HUES48 (cell line): ENCODE data around the gene CREB5.

Experiments
- H3K27ac ChIP-seq: one replicate; pipeline ENCODE4 v1.7.0; 2013; ENCODE audit warnings: low read depth, low read length, inconsistent platforms
- H3K27me3 ChIP-seq: 2 replicates; pipeline ENCODE4 v1.6.1; 2013; ENCODE audit warnings: mild to moderate bottlenecking, low read length; ENCODE audit not compliant: control insufficient read depth, insufficient read depth
- H3K36me3 ChIP-seq: 2 replicates; pipeline ENCODE4 v1.6.1; 2013; ENCODE audit warnings: low read length; ENCODE audit not compliant: control insufficient read depth, insufficient read depth
- H3K4me1 ChIP-seq: 2 replicates; pipeline ENCODE4 v1.6.1; 2013; ENCODE audit warnings: mild to moderate bottlenecking, low read length; ENCODE audit not compliant: control insufficient read depth, insufficient read depth
- H3K4me3 ChIP-seq: 2 replicates; pipeline ENCODE4 v1.5.1; 2013; ENCODE audit warnings: mild to moderate bottlenecking, low read depth, low read length
- H3K9ac ChIP-seq: 2 replicates; pipeline ENCODE4 v1.6.1; 2013; ENCODE audit warnings: mild to moderate bottlenecking, low read depth, low read length, moderate library complexity
- H3K9me3 ChIP-seq: 2 replicates; pipeline ENCODE4 v1.6.1; 2013; ENCODE audit warnings: low read length; ENCODE audit not compliant: control insufficient read depth, insufficient read depth

The CREB5 gene

DNA sequence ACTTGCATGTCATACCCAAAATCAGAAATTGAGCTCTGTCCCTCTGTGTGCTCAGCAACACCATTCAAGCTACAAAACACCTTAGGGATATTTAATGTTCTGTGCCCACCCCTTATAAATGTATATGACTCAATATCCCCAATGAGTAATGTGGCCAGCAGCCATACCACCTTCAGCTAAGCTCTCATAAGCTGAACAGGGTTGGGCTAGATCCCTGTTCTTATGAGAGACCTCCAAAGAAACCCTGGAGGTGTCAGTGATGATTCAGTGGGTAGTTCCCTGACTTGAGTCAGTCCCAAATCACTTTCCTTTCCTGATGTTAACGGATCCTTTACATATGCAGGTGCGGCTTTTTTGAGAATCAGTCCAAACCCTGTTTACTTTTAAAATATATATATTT is 253.8 kb downstream of the CREB5 start:
- H3K9ac ChIP-seq, result no peak overlapping the region
- H3K36me3 ChIP-seq, result no peaks in the 10 kb centered on the region
- no peak overlapping the region for H3K27ac ChIP-seq
- H3K9me3 ChIP-seq, result no peaks in the 10 kb centered on the region
- no peak overlapping the region for H3K4me3 ChIP-seq
- no peaks in the 10 kb centered on the region for H3K27me3 ChIP-seq
- H3K4me1 ChIP-seq, result no peaks in the 10 kb centered on the region

DNA sequence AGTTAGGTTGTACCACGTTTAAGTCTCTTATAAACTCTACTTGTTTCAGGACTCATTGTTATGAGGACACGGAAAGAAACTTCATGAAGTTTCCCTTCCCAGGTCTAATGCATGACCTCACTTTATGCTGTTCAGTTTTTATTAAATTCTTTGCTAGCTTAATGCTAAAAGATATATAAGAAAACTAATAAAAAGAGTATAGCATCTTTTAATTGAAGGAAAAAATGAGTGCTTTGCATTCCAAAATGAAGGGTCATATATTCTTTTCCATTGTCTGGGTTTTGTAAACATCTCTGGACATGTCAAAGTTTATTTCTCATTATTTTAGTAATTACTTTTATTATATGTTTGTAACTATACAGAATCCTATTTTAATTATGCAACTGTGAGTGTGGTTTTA is 255.8 kb downstream of the CREB5 start:
- Histone ChIP-seq H3K4me3 (no peak overlapping the region), H3K4me1 (peaks cover 10% of the 10 kb centered on the region), H3K36me3 (no peaks in the 10 kb centered on the region), H3K27ac (no peak overlapping the region), H3K27me3 (no peaks in the 10 kb centered on the region), H3K9me3 (no peaks in the 10 kb centered on the region), H3K9ac (no peak overlapping the region)

DNA sequence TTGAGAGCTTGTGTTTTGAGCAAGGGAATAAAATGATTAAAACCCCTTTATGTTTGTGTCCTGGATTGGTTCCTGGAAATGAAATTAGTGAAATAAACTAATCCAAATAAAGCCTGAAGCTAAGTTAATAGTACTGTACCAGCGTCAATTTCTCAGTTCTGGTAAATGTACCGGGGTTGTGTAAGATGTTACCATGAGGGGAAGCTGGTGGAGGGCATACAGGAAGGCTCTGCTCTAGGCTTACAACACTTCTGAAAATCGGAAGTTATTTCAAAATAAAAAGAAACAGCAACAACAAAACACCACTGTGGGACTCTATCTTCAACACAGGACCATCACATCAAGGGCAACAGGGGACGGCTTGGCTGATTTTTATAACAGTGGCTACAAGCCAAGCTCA is 257.0 kb downstream of the CREB5 start:
- H3K27ac ChIP-seq, result no peak overlapping the region
- peaks cover 12% of the 10 kb centered on the region for H3K4me1 ChIP-seq
- H3K36me3 ChIP-seq, result no peaks in the 10 kb centered on the region
- no peak overlapping the region for H3K4me3 ChIP-seq
- no peak overlapping the region for H3K9ac ChIP-seq
- H3K9me3 ChIP-seq, result no peaks in the 10 kb centered on the region
- no peaks in the 10 kb centered on the region for H3K27me3 ChIP-seq

DNA sequence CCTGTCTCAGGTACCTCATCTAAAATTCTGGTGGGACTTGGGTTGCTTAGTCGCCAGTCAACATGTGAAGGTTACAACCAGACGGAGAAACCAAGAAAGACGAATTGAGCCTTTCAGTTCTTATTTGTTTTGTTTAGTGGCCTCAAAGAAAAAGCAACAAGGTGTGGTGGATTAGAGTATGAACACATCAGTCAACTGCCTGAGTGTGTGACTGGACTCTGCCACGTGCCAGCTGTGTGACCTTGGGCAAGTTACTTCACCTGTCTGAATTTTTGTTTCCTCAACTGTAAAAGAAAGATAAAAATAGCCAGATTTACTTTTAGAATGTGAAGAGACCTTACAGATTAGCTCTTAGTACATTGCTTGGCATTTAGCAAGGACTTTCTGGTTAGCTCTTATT is 259.2 kb downstream of the CREB5 start:
- H3K9me3 ChIP-seq, result no peaks in the 10 kb centered on the region
- H3K27me3 ChIP-seq, result no peaks in the 10 kb centered on the region

DNA sequence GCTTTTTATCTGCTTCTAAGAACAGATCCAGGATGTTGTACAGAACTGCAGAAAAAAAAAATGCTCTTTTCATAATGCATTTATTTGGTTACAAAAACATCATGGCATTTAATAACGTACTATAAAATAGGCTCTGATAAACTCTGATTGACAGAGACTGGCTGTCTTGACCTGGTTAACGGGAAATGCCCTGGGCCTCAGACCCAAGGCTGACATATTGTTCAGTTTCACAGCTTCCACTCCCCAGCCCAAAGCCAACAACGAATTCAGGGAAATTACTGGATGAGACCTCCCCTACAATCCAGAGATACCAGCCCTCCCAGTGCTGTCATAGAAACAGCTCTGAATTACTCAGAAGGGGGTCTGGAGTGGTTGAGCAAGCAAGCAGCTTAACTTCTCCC is 260.1 kb downstream of the CREB5 start:
- H3K4me1 ChIP-seq, result peaks cover 34% of the 10 kb centered on the region
- no peaks in the 10 kb centered on the region for H3K27me3 ChIP-seq
- no peak overlapping the region for H3K9ac ChIP-seq
- H3K4me3 ChIP-seq, result no peak overlapping the region
- no peaks in the 10 kb centered on the region for H3K36me3 ChIP-seq
- H3K27ac ChIP-seq, result peak overlapping the region; percentile 11
- no peaks in the 10 kb centered on the region for H3K9me3 ChIP-seq

More for the DNA sequence above, 259.2 kb downstream of the CREB5 start:
- no peak overlapping the region for H3K9ac ChIP-seq
- H3K4me1 ChIP-seq, result peaks cover 34% of the 10 kb centered on the region
- no peaks in the 10 kb centered on the region for H3K36me3 ChIP-seq
- H3K27ac ChIP-seq, result no peak overlapping the region
- no peak overlapping the region for H3K4me3 ChIP-seq

DNA sequence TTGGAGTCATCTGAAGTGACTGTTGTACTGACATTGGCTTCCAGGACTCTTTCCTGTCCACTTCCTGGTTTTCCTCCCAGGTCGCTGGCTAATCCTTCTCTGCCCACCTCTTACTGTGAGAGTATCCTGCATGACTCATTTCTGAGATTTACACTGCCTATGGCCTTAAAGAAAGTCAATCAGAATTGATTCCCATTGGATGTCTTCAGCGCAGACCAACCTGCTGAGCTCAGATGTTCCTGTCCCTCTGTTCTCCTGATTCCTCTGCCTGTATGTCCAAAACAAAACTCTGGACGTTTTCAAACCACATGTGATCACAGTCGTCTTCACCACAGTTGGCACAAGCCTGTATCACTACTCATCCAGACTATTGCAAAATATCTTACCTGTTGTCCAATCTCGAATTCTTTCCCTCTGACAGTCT is 262.1 kb downstream of the CREB5 start:
- no peaks in the 10 kb centered on the region for H3K27me3 ChIP-seq
- no peak overlapping the region for H3K4me3 ChIP-seq
- no peak overlapping the region for H3K27ac ChIP-seq

DNA sequence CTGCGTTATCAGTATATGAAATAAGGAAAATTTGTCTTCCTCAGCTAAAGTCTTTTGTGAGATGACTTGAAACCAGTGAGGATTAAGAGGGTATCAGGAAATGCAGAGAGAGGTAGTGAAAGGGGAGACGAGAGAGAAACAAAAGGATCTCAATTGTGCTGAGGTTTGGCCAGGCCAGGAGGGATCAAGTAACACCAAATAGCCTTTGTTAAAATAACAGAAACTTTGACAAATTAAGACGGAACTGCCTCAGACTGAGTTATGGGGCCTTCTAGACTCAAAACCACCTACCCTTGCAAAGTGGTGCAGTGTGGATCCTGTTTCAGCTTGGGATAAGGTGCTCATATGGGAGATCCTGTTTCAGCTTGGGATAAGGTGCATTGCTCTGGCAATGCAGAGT is 263.1 kb downstream of the CREB5 start:
- no peaks in the 10 kb centered on the region for H3K27me3 ChIP-seq
- no peak overlapping the region for H3K4me3 ChIP-seq
- peaks cover 34% of the 10 kb centered on the region for H3K4me1 ChIP-seq
- no peak overlapping the region for H3K27ac ChIP-seq
- no peaks in the 10 kb centered on the region for H3K36me3 ChIP-seq
- H3K9ac ChIP-seq, result no peak overlapping the region
- no peaks in the 10 kb centered on the region for H3K9me3 ChIP-seq

More for the DNA sequence above, 262.1 kb downstream of the CREB5 start:
- Histone ChIP-seq H3K36me3 (no peaks in the 10 kb centered on the region), H3K9ac (no peak overlapping the region), H3K4me1 (peaks cover 34% of the 10 kb centered on the region), H3K9me3 (no peaks in the 10 kb centered on the region)

DNA sequence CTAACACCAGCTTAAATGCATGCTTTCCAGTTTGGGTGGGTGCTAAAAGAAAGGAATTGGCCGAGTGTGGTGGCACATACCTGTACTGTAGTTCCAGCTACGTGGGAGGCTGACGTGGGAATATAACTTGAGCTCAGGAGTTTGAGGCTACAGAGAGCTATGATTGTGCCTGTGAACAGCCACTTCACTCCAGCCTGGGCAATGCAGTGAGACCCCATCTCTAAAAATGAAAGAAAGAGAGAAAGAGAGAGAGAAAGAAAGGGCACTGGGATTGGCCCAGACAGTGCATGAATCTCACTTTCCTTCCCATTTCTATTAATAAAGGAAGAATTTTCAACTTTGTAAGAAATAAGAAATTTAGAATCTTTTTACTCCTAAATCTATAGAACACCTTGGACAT is 265.4 kb downstream of the CREB5 start:
- H3K4me3 ChIP-seq, result no peak overlapping the region
- H3K9me3 ChIP-seq, result no peaks in the 10 kb centered on the region
- H3K27ac ChIP-seq, result no peak overlapping the region
- no peaks in the 10 kb centered on the region for H3K36me3 ChIP-seq
- peaks cover 27% of the 10 kb centered on the region for H3K4me1 ChIP-seq
- H3K27me3 ChIP-seq, result no peaks in the 10 kb centered on the region
- no peak overlapping the region for H3K9ac ChIP-seq

DNA sequence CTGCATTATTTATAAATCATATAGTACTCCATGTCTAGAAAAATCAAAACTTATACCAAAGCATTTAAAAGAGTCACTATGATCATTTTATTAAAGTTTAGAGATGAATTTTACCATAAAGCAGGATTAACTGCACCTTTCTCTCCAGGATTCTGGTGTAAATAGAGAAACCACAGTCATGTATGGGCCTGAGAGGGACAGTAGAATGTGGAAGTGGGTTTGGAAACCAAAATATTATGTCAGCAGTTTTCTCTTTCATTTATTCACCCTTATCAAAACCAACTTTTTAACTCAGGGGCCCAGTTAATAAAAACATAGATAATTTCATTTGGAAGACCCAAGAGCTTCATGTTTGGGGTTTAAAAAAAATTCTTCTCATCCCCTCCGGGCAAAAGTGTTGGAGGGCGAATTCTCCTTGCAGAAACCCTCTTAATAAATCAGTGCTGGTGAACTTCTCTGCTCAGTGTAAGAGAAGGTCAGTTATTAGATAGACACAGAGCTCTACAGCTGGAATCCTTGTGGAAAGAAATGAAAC is 266.2 kb downstream of the CREB5 start:
- peaks cover 24% of the 10 kb centered on the region for H3K4me1 ChIP-seq

DNA sequence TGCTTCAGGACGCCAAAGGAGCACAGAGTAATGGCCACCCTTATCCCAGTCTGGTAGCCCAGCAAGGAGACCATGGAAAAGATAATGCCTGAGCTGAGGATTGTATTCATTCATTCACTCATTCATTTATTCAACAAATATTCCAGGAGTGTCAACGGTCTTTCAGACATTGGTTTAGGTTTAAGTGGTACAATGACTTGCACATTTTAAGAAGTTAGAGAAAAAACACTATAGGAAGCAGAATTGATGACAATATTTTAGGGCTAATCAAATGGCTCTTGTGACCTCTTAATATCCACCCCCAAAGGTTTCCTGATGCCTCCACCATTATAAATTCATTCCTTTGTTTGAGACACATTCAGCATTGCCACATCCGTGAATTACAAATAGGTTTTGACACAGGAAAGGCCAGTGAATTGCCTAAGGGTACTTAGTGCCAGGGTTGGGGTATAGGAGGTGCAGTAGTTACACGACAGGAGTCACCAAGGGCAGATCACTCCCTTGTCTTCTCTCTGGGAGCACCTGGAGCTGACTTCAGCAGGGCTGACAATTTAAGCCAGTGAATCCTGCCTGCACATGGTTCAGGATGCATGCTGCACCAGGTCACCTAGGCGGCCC is 269.5 kb downstream of the CREB5 start:
- no peak overlapping the region for H3K27ac ChIP-seq
- peaks cover 12% of the 10 kb centered on the region for H3K4me1 ChIP-seq

More for the DNA sequence above, 266.2 kb downstream of the CREB5 start:
- Histone ChIP-seq H3K27ac (no peak overlapping the region), H3K9me3 (no peaks in the 10 kb centered on the region), H3K36me3 (no peaks in the 10 kb centered on the region), H3K4me3 (no peak overlapping the region), H3K9ac (no peak overlapping the region), H3K27me3 (no peaks in the 10 kb centered on the region)

DNA sequence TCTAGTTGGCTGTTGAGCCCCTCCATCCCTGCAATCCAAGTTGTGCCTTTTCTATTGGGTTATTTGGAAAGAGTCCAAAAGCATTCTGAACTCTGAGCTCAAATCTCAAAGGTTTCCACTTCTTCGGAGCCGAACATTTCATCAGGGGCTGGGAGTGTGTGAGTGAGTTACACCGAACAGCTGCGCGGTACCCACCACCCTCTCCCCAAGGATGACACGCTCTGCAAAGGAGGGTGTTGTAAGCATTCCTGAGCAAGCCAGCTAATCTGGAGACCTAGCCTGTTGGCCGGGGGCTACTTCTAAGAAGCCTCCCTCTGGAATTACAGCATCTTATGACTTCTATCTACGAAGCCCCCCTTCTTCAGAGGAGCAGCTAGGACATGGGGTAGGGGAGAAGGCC is 270.5 kb downstream of the CREB5 start:
- Histone ChIP-seq H3K4me3 (no peak overlapping the region), H3K4me1 (peaks cover 22% of the 10 kb centered on the region), H3K36me3 (no peaks in the 10 kb centered on the region)

More for the DNA sequence above, 269.5 kb downstream of the CREB5 start:
- Histone ChIP-seq H3K4me3 (no peak overlapping the region), H3K9ac (no peak overlapping the region), H3K9me3 (no peaks in the 10 kb centered on the region), H3K27me3 (no peaks in the 10 kb centered on the region; the same call in 1 of the 2 replicates), H3K36me3 (no peaks in the 10 kb centered on the region)

More for the DNA sequence above, 270.5 kb downstream of the CREB5 start:
- H3K27me3 ChIP-seq, result no peaks in the 10 kb centered on the region; the same call in 1 of the 2 replicates
- H3K9me3 ChIP-seq, result no peaks in the 10 kb centered on the region
- no peak overlapping the region for H3K27ac ChIP-seq
- no peak overlapping the region for H3K9ac ChIP-seq
